OCI-LY3 (cell line): ENCODE results near the gene SLC12A5.

ENCODE experiments used
- EZH2phosphoT487 ChIP-seq: fragments of 200-600 bp; shearing (Covaris generic); IDR thresholded peaks from 2 replicates; pipeline ENCODE4 v1.6.1; 2018; ENCODE audit warnings: antibody characterized with exemption, mixed run types, low read depth
- TF ChIP-seq, protein P1 (sequence below): fragments of 200-600, 300-600 bp; sonication (generic); IDR thresholded peaks from 2 replicates; pipeline ENCODE4 v1.5.1; 2014; ENCODE audit warnings: antibody characterized with exemption, low read length, low read depth

- TF ChIP-seq, protein P1, sequence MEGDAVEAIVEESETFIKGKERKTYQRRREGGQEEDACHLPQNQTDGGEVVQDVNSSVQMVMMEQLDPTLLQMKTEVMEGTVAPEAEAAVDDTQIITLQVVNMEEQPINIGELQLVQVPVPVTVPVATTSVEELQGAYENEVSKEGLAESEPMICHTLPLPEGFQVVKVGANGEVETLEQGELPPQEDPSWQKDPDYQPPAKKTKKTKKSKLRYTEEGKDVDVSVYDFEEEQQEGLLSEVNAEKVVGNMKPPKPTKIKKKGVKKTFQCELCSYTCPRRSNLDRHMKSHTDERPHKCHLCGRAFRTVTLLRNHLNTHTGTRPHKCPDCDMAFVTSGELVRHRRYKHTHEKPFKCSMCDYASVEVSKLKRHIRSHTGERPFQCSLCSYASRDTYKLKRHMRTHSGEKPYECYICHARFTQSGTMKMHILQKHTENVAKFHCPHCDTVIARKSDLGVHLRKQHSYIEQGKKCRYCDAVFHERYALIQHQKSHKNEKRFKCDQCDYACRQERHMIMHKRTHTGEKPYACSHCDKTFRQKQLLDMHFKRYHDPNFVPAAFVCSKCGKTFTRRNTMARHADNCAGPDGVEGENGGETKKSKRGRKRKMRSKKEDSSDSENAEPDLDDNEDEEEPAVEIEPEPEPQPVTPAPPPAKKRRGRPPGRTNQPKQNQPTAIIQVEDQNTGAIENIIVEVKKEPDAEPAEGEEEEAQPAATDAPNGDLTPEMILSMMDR = no peak
- TF ChIP-seq EZH2phosphoT487 = no peak
These were observed 54.1 kb downstream of the SLC12A5 start for GRCh38 chr20:46083101-46083500.
